GF-D8 (cell line): ENCODE data around the gene DDB1.

Experiments used
- DNase-seq: peaks from one replicate; lab custom pipeline; 2025; lab: John Stamatoyannopoulos, UW

Gene DDB1

DNA sequence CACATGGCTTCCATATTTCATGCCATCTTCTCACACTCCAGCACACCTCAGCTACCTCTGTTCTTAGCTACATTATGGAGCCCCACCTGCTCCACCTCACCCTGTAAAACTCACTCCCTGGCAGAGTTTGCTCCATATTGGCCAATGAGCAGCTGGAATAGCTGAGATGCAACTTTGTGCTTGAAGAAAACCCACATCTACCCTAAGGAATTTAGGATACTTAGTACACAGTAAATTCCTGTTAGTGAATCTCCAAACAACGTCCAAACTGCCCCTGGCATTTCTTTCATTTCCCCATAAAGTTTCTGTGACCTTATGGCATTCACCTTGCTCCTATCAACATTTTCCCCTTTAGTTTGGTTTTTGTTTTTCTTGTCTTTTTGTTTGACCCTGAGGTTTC is 35.6 kb downstream of the DDB1 start:
- no peak for DNase-seq

DNA sequence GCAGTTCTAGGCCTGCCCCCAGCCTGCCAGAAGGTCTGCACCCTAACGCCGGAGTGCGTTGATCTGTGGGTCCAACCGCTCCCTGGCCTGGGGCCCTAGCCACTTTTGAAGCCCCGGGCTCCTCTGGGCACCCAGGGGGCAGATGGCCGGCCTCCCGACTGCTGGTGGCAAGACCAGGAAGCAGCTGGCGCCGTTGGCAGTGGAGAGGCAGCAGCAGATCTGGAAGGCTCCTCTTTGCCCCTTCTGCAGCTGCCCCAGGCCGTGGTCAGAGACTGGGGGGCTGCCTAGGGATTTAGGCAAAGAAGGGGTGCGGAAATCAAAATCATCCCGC is 37.3 kb downstream of the DDB1 start:
- no peak for DNase-seq

- DNase-seq: peak; percentile 41
Observed at GRCh38 chr11:61294717-61295595, 37.9 kb downstream of the DDB1 start, which contains the start of gene VWCE. TSS of gene VWCE (minus strand) at chr11:61295316. CDS start at chr11:61295037, 279 bp downstream.

GRCh38 chr11:61293867-61294716 is 38.8 kb downstream of the DDB1 start:
- DNase-seq: peak; percentile 11

- DNase-seq: no peak
Observed at GRCh38 chr11:61292356-61292755, 40.5 kb downstream of the DDB1 start.

- DNase-seq: no peak
Observed at GRCh38 chr11:61290905-61291690, 41.8 kb downstream of the DDB1 start.

- DNase-seq: no peak
Observed at GRCh38 chr11:61287338-61287977, 45.4 kb downstream of the DDB1 start.

DNA sequence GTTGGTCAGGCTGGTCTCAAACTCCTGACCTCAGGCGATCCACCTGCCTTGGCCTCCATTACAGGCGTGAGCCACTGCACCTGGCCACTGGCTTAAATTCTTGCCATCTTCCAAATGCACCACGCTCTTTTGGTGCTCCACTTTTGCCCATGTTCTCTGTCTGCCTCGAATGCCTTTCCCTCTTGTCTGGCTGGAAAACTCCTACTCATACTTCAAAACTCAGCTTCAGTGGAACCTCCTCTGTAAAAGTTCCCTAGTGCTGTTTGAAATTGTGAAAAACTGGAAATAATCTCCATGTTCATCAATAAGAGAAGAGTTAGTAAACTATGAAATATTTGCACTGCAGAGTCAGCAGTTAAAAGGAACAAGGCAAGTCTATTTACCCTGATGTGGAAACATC is 49.3 kb downstream of the DDB1 start:
- no peak for DNase-seq

GRCh38 chr11:61281581-61282250 is 51.2 kb downstream of the DDB1 start:
- no peak for DNase-seq

- DNase-seq: no peak
Observed at GRCh38 chr11:61280883-61281580, 51.9 kb downstream of the DDB1 start.

DNA sequence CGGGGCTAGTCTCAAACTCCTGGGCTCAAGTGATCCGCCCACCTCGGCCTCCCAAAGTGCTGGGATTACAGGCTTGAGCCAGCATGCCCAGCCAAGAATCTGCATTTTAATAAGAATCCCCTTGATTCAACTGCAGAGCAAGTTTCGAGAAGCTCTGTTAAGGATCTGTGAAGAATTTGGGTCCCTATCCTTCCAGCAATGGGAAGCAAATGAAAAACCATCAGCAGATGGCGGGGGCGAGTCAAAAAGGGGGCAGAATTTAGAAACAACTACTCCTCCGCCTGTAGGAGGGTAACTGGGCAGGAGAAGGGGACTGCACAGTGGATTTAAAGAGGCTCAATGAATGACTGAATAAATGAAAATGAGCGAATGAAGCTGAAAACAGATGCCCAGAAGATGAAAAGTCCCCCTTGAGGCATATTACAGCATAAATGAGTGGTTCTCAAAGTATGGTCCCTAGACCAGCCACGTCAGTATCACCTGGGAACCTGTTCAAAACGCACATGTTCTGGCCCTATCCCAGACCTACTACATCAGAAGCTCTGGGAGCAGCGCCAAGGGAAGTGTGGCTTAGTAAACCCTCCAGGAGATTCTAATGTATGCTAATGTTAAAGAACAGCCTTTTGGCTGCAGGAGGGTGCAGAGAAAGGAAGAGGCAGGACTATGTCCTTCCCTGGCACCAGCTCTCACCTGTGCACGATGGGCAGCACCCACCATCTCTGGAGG is 52.8 kb downstream of the DDB1 start:
- DNase-seq: no peak

GRCh38 chr11:61278001-61278470 is 54.9 kb downstream of the DDB1 start:
- no peak for DNase-seq

DNA sequence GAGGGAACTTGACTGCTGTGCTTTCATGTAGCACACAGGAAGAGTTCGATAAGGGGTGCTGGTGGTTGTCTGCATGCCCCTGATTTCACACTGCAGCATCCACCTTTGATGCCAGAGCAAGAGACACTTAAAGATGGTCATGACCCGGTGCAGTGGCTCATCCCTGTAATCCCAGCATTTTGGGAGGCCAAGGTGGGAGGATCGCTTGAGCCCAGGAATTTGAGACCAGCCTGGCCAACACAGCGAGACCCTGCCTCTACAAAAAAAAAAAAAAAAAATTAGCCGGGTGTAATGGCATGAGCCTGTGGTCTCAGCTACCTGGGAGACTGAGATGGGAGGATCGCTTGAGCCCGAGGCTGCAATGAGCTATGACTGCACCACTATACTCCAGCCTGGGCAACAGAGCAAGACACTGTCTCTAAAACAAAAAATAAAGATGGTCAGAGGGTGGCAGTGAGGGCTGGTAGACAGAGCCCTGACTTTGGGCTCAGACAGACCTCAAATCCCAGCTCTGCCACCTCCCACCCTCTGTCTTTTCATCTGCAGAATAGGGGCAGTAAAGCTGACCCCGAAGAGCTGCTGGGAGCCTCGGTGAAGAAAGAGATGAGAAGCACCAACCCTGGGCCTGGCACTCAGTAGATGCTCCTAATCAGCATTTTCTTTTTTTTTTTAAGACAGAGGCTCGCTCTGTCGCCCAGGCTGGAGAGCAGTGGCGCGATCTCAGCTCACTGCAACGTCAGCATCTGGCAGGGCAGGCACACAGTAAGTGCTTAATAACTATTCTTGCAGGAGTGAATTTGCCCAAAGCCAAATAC is 55.5 kb downstream of the DDB1 start:
- no peak for DNase-seq

- no peak for DNase-seq
Observed at GRCh38 chr11:61275191-61275590, 57.7 kb downstream of the DDB1 start.

DNA sequence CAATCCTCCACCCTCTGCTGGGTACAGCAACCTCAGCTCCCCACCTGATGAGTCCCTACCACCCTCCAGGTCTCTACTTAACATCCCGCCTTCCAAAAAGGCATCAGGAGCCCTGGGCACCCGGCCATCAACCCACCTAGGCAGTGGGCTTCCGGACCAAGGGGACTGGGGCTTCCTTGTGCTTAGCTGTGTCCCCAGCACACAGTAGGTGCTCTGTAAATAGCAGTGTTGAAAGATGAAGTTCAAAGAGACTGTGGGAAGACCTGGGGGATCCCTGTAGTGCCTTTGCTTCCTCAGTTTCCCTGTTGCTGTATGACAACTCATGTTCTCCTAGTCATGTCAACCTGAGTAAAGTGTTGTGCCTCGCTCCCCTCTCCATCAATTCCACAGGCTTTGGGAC is 58.8 kb downstream of the DDB1 start:
- no peak for DNase-seq

DNA sequence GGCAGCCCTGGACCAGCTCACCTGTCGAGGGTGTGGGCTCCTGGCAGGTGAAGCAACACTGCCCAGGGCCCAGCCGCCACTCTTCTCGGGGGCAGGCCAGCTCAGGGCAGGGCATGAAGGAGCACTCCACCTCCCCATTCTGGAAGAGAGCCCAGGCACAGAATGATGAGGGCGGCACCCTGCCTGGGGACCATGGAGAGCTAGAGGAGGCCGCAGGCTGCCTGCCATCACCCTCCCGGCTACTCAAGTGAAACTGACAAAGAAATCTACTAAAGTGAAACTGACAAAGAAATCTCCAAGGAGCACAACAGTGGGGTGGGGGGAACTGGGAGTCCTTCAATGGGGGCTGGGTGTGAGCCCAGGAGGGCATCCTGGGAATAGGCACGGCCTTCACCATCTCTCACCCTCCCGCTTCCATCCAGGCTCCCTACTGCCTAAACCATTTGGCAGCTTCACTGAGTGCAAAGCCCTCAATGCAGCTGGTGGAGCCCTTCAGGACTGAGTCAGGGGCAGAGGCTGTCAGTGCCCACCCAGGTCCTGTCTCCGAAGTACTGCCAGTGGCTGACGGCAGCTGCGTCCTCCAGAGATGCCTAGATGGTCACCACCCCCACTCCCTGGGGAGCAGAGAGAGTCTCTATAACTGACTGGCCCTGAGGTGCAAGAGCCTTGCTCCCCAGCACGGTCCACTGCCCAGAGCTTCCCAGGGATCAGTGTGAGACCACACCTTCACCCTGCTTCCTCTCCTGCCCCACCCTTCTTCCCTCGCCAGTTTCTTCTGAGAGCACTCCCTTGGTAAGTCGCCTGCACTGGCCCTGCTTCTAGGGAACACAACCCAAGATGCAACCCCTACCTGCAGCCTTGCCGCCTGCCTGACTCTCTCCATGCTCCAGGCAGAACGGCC is 59.5 kb downstream of the DDB1 start:
- no peak for DNase-seq

- no peak for DNase-seq
Observed at GRCh38 chr11:61272731-61273130, 60.2 kb downstream of the DDB1 start.
